OCI-LY7 (cell line): ENCODE data around the gene ZC3HAV1L.

Source experiments
- EZH2phosphoT487 ChIP-seq: fragments of 200-600 bp; sonication (generic); IDR thresholded peaks from 2 replicates; pipeline ENCODE4 v1.6.1; 2018; ENCODE audit warnings: low read depth, borderline replicate concordance, mild to moderate bottlenecking, mixed run types, antibody characterized with exemption, low read length, moderate library complexity, mixed read lengths
- TF ChIP-seq, protein P1 (sequence below): fragments of 200-600 bp; sonication (generic); conservative IDR thresholded peaks from 2 replicates; pipeline ENCODE4 v1.5.1; 2014; ENCODE audit warnings: mild to moderate bottlenecking, antibody characterized with exemption, low read length, moderate library complexity, mixed read lengths

DNA sequence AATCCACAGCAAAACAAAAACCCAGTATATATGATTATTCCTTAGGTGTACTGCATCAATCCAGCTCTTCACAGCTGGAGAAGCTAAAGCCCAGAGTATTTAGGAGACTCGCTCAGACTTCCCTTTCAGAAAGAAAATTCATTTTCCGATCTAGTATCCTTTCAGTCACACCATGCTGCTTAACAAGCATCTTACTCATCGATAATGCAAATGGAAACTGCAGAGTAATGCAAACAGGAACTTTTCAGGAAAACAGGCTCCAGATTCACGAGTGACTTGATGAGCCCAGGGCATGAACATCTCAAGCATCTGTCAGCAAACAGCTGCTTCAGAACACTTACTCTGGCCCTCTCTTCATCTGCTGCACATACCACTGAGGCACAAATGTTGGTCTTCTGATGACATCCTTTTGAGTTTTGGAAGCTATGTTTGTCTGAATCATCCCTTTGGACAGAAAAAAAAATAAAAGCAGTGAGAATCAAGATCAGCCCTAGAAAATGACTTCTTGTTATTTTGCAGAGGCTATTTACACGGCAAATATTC lies 24.9 kb upstream of the ZC3HAV1L start:
- TF ChIP-seq, protein P1, sequence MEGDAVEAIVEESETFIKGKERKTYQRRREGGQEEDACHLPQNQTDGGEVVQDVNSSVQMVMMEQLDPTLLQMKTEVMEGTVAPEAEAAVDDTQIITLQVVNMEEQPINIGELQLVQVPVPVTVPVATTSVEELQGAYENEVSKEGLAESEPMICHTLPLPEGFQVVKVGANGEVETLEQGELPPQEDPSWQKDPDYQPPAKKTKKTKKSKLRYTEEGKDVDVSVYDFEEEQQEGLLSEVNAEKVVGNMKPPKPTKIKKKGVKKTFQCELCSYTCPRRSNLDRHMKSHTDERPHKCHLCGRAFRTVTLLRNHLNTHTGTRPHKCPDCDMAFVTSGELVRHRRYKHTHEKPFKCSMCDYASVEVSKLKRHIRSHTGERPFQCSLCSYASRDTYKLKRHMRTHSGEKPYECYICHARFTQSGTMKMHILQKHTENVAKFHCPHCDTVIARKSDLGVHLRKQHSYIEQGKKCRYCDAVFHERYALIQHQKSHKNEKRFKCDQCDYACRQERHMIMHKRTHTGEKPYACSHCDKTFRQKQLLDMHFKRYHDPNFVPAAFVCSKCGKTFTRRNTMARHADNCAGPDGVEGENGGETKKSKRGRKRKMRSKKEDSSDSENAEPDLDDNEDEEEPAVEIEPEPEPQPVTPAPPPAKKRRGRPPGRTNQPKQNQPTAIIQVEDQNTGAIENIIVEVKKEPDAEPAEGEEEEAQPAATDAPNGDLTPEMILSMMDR = no peak
- no peak for TF ChIP-seq EZH2phosphoT487
